GF-D8 (cell line): ENCODE results near the gene BIRC3.
"Not testable (repeated sequence)": the region's sequence is repeated elsewhere in the genome, so short reads cannot be mapped to it uniquely, and the experiment has no call there.

Experiments
- DNase-seq: peaks from one replicate; lab custom pipeline; 2025; lab: John Stamatoyannopoulos, UW

Gene BIRC3

GRCh38 chr11:102325088-102325487 lies 7.8 kb downstream of the BIRC3 start:
- DNase-seq: no peak

- no peak for DNase-seq
Observed at GRCh38 chr11:102328748-102329147, 11.5 kb downstream of the BIRC3 start.

GRCh38 chr11:102330231-102330630 lies 12.9 kb downstream of the BIRC3 start:
- no peak for DNase-seq

- DNase-seq: no peak
Observed at GRCh38 chr11:102331341-102331740, 14.1 kb downstream of the BIRC3 start.

GRCh38 chr11:102332611-102332994 lies 15.3 kb downstream of the BIRC3 start:
- DNase-seq: no peak

- no peak for DNase-seq
Observed at GRCh38 chr11:102338479-102339010, 21.3 kb downstream of the BIRC3 start.

GRCh38 chr11:102341311-102341710 lies 24.0 kb downstream of the BIRC3 start:
- not testable (repeated sequence) for DNase-seq

- peak; percentile 93 for DNase-seq
Observed at GRCh38 chr11:102341844-102342318, 24.6 kb downstream of the BIRC3 start.

- DNase-seq: no peak
Observed at GRCh38 chr11:102343809-102344208, 26.5 kb downstream of the BIRC3 start.

GRCh38 chr11:102345904-102346303 lies 28.6 kb downstream of the BIRC3 start:
- DNase-seq: no peak

GRCh38 chr11:102346456-102346747 lies 29.1 kb downstream of the BIRC3 start:
- DNase-seq: no peak

- DNase-seq: peak; percentile 100
Observed at GRCh38 chr11:102346748-102347461, 29.6 kb downstream of the BIRC3 start, which contains the start of gene BIRC2. Gene BIRC2, plus strand, starts transcription at chr11:102347214. Its CDS starts 2,641 bp downstream, at chr11:102349855.

- peak; percentile 84 for DNase-seq
Observed at GRCh38 chr11:102347462-102348370, 30.4 kb downstream of the BIRC3 start.

GRCh38 chr11:102357116-102357515 lies 39.8 kb downstream of the BIRC3 start:
- no peak for DNase-seq

- DNase-seq: no peak
Observed at GRCh38 chr11:102359372-102359771, 42.1 kb downstream of the BIRC3 start.

- DNase-seq: no peak
Observed at GRCh38 chr11:102360681-102361080, 43.4 kb downstream of the BIRC3 start.

GRCh38 chr11:102361086-102362031 lies 44.1 kb downstream of the BIRC3 start:
- peak; percentile 53 for DNase-seq

- DNase-seq: no peak
Observed at GRCh38 chr11:102364991-102365390, 47.7 kb downstream of the BIRC3 start.

- DNase-seq: peak; percentile 31
Observed at GRCh38 chr11:102367364-102367763, 50.1 kb downstream of the BIRC3 start.

- DNase-seq: no peak
Observed at GRCh38 chr11:102368472-102368871, 51.2 kb downstream of the BIRC3 start.

GRCh38 chr11:102374633-102375424 lies 57.5 kb downstream of the BIRC3 start:
- not testable (repeated sequence) for DNase-seq
